Trophoblast cell (in vitro differentiated cells and primary cell): ENCODE measurements around the gene BATF3.

Source experiments
- DNase-seq, 2 donors: peaks; one replicate each; pipeline ENCODE4 v3.0.0-alpha.2; 2016
- H2AFZ ChIP-seq: 2 replicates; pipeline ENCODE4 v1.6.1; 2013; ENCODE audit warnings: low read length, moderate library complexity, mild to moderate bottlenecking; ENCODE audit not compliant: insufficient read depth, poor library complexity
- H2AK5ac ChIP-seq: 2 replicates; pipeline ENCODE4 v1.6.1; 2013; ENCODE audit warnings: mild to moderate bottlenecking, low read length
- H2BK120ac ChIP-seq: 2 replicates; pipeline ENCODE4 v1.6.1; 2013; ENCODE audit warnings: low read length, mild to moderate bottlenecking, moderate library complexity; ENCODE audit not compliant: insufficient read depth, poor library complexity
- H2BK12ac ChIP-seq: 2 replicates; pipeline ENCODE4 v1.6.1; 2013; ENCODE audit warnings: mild to moderate bottlenecking, low read length, moderate library complexity
- H2BK5ac ChIP-seq: 2 replicates; pipeline ENCODE4 v1.6.1; 2013; ENCODE audit warnings: low read length, low read depth, moderate library complexity, mild to moderate bottlenecking; ENCODE audit not compliant: poor library complexity
- H3K14ac ChIP-seq: 2 replicates; pipeline ENCODE4 v1.6.1; 2013; ENCODE audit warnings: mild to moderate bottlenecking, low read length
- H3K18ac ChIP-seq: 2 replicates; pipeline ENCODE4 v1.6.1; 2013; ENCODE audit warnings: mild to moderate bottlenecking, low read length
- H3K23ac ChIP-seq: 2 replicates; pipeline ENCODE4 v1.6.1; 2013; ENCODE audit warnings: low read length
- H3K27ac ChIP-seq: 2 replicates; pipeline ENCODE4 v1.5.1; 2013; ENCODE audit warnings: low read depth, mild to moderate bottlenecking, inconsistent platforms, low read length, moderate library complexity
- H3K27me3 ChIP-seq: 2 replicates; pipeline ENCODE4 v1.6.1; 2013; ENCODE audit warnings: inconsistent platforms, mild to moderate bottlenecking, low read length, moderate library complexity; ENCODE audit not compliant: insufficient read depth
- H3K36me3 ChIP-seq, 2 experiments: 1 replicate in 1 of 2; 2 replicates in 1 of 2; pipeline ENCODE4 v1.6.1; 2013; ENCODE audit warnings: low read length in 2 of 2, mild to moderate bottlenecking in 2 of 2, moderate library complexity in 1 of 2; ENCODE audit not compliant: insufficient read depth in 2 of 2, control insufficient read depth in 1 of 2
- H3K4ac ChIP-seq: 2 replicates; pipeline ENCODE4 v1.6.1; 2013; ENCODE audit warnings: low read depth, mild to moderate bottlenecking, low read length, moderate library complexity
- H3K4me1 ChIP-seq, 2 experiments: 1 replicate in 1 of 2; 2 replicates in 1 of 2; pipeline ENCODE4 v1.6.1; 2013; ENCODE audit warnings: low read length in 2 of 2, mild to moderate bottlenecking in 2 of 2, moderate library complexity in 1 of 2; ENCODE audit not compliant: insufficient read depth in 2 of 2, control insufficient read depth in 1 of 2
- H3K4me2 ChIP-seq: 2 replicates; pipeline ENCODE4 v1.6.1; 2013; ENCODE audit warnings: inconsistent platforms, mild to moderate bottlenecking, low read length, moderate library complexity
- H3K4me3 ChIP-seq: 2 replicates; pipeline ENCODE4 v1.5.1; 2013; ENCODE audit warnings: mild to moderate bottlenecking, low read depth, low read length, inconsistent platforms
- H3K79me1 ChIP-seq: one replicate; pipeline ENCODE4 v1.6.1; 2013; ENCODE audit warnings: low read length
- H3K79me2 ChIP-seq: 2 replicates; pipeline ENCODE4 v1.6.1; 2013; ENCODE audit warnings: low read length, mild to moderate bottlenecking; ENCODE audit not compliant: control insufficient read depth, insufficient read depth, poor library complexity
- H3K9ac ChIP-seq: 2 replicates; pipeline ENCODE4 v1.6.1; 2013; ENCODE audit warnings: mild to moderate bottlenecking, low read length
- H3K9me3 ChIP-seq: 2 replicates; pipeline ENCODE4 v1.6.1; 2013; ENCODE audit warnings: low read depth, mild to moderate bottlenecking, control low read depth, inconsistent platforms, low read length; ENCODE audit not compliant: insufficient read depth
- H4K12ac ChIP-seq: 2 replicates; pipeline ENCODE4 v1.6.1; 2013; ENCODE audit warnings: low read depth, mild to moderate bottlenecking, low read length, moderate library complexity
- H4K8ac ChIP-seq: 2 replicates; pipeline ENCODE4 v1.6.1; 2013; ENCODE audit warnings: low read depth, mild to moderate bottlenecking, low read length, moderate library complexity
- H4K91ac ChIP-seq: one replicate; pipeline ENCODE4 v1.6.1; 2013; ENCODE audit warnings: low read depth, mild to moderate bottlenecking, low read length, moderate library complexity
- WGBS: extraction: QIAGEN DNeasy Blood & Tissue Kit; methylation state at CpG from one replicate; pipeline ENCODE4 v1.1.7; 2013; ENCODE audit warnings: missing lambda C conversion rate; ENCODE audit not compliant: insufficient read length, insufficient coverage; ENCODE audit errors: extremely low coverage; 5-methylcytosine and 5-hydroxymethylcytosine counted together

BATF3 gene

GRCh38 chr1:212677136-212677535 lies 22.5 kb downstream of the BATF3 start:
- Histone ChIP-seq H2AFZ (no peak overlapping the region), H4K12ac (no peak overlapping the region), H3K9me3 (no peaks in the 10 kb centered on the region), H3K36me3 (no peaks in the 10 kb centered on the region), H3K9ac (no peak overlapping the region), H3K4ac (no peak overlapping the region), H2BK120ac (no peak overlapping the region), H4K91ac (no peak overlapping the region), H3K79me1 (no peaks in the 10 kb centered on the region), H3K14ac (no peak overlapping the region), H3K4me2 (no peak overlapping the region), H2BK12ac (no peak overlapping the region), H2BK5ac (no peak overlapping the region), H3K18ac (no peak overlapping the region), H2AK5ac (no peak overlapping the region), H3K4me3 (no peak overlapping the region), H3K23ac (no peak overlapping the region), H3K4me1 (no peaks in the 10 kb centered on the region), H3K27ac (no peak overlapping the region), H4K8ac (no peak overlapping the region), H3K79me2 (no peaks in the 10 kb centered on the region), H3K27me3 (no peaks in the 10 kb centered on the region)
- WGBS: no CpG with 5 or more reads among the region's 4 CpGs
- no peak for DNase-seq

GRCh38 chr1:212675675-212676074 lies 24.0 kb downstream of the BATF3 start:
- no peak overlapping the region for H3K9ac ChIP-seq
- H3K18ac ChIP-seq: no peak overlapping the region
- H3K4me3 ChIP-seq: no peak overlapping the region
- no peak overlapping the region for H2BK12ac ChIP-seq
- no CpG with 5 or more reads among the region's 3 CpGs for WGBS
- no peak overlapping the region for H2AFZ ChIP-seq
- H3K4ac ChIP-seq: no peak overlapping the region
- no peak overlapping the region for H3K14ac ChIP-seq
- H4K12ac ChIP-seq: no peak overlapping the region
- no peak overlapping the region for H4K91ac ChIP-seq
- H3K79me2 ChIP-seq: no peaks in the 10 kb centered on the region
- H3K4me2 ChIP-seq: no peak overlapping the region
- no peak overlapping the region for H2AK5ac ChIP-seq
- H3K4me1 ChIP-seq: peaks cover 0 to 8% of the 10 kb centered on the region in 2 experiments
- no peak overlapping the region for H3K27ac ChIP-seq
- DNase-seq: no peak
- H3K27me3 ChIP-seq: no peaks in the 10 kb centered on the region
- H3K79me1 ChIP-seq: peaks cover 2% of the 10 kb centered on the region
- H2BK120ac ChIP-seq: no peak overlapping the region
- no peak overlapping the region for H2BK5ac ChIP-seq
- no peaks in the 10 kb centered on the region for H3K9me3 ChIP-seq
- no peak overlapping the region for H3K23ac ChIP-seq
- H4K8ac ChIP-seq: no peak overlapping the region
- no peaks in the 10 kb centered on the region for H3K36me3 ChIP-seq

GRCh38 chr1:212674872-212675271 lies 24.8 kb downstream of the BATF3 start:
- H3K79me1 ChIP-seq: peaks cover 2% of the 10 kb centered on the region
- no peak overlapping the region for H4K12ac ChIP-seq
- no peak for DNase-seq
- no peak overlapping the region for H2AFZ ChIP-seq
- no peak overlapping the region for H4K8ac ChIP-seq
- H3K23ac ChIP-seq: no peak overlapping the region
- H2AK5ac ChIP-seq: no peak overlapping the region
- no peaks in the 10 kb centered on the region for H3K79me2 ChIP-seq
- no peak overlapping the region for H3K4me2 ChIP-seq
- H3K9ac ChIP-seq: no peak overlapping the region
- no CpG with 5 or more reads among the region's 3 CpGs for WGBS
- no peak overlapping the region for H2BK5ac ChIP-seq
- no peaks in the 10 kb centered on the region for H3K27me3 ChIP-seq
- H3K4me3 ChIP-seq: no peak overlapping the region
- no peak overlapping the region for H3K14ac ChIP-seq
- no peak overlapping the region for H2BK12ac ChIP-seq
- no peaks in the 10 kb centered on the region for H3K9me3 ChIP-seq
- H4K91ac ChIP-seq: no peak overlapping the region
- no peaks in the 10 kb centered on the region for H3K36me3 ChIP-seq
- H2BK120ac ChIP-seq: no peak overlapping the region
- no peak overlapping the region for H3K27ac ChIP-seq
- H3K18ac ChIP-seq: no peak overlapping the region
- H3K4me1 ChIP-seq: peaks cover 0 to 8% of the 10 kb centered on the region in 2 experiments
- H3K4ac ChIP-seq: no peak overlapping the region

- WGBS: no CpG with 5 or more reads among the region's 12 CpGs
- no peaks in the 10 kb centered on the region for H3K36me3 ChIP-seq
- H3K4me1 ChIP-seq: peaks cover 5 to 16% of the 10 kb centered on the region in 2 experiments
Measured at GRCh38 chr1:212671342-212672031, 28.2 kb downstream of the BATF3 start.

More at GRCh38 chr1:212671342-212672031, 28.2 kb downstream of the BATF3 start:
- no peak overlapping the region for H3K27ac ChIP-seq
- no peaks in the 10 kb centered on the region for H3K9me3 ChIP-seq
- no peak overlapping the region for H2BK12ac ChIP-seq
- no peaks in the 10 kb centered on the region for H3K27me3 ChIP-seq
- H3K14ac ChIP-seq: no peak overlapping the region
- H3K79me2 ChIP-seq: no peaks in the 10 kb centered on the region
- no peak overlapping the region for H2AK5ac ChIP-seq
- H4K12ac ChIP-seq: no peak overlapping the region
- no peak overlapping the region for H3K18ac ChIP-seq
- H2AFZ ChIP-seq: no peak overlapping the region
- H3K79me1 ChIP-seq: peaks cover 4% of the 10 kb centered on the region
- DNase-seq: peak; percentile 91 to 96
- peak overlapping the region; percentile 22 for H3K4me2 ChIP-seq
- H2BK120ac ChIP-seq: no peak overlapping the region
- no peak overlapping the region for H4K8ac ChIP-seq
- H2BK5ac ChIP-seq: no peak overlapping the region
- H3K23ac ChIP-seq: no peak overlapping the region
- H3K4me3 ChIP-seq: no peak overlapping the region
- no peak overlapping the region for H3K4ac ChIP-seq
- no peak overlapping the region for H3K9ac ChIP-seq
- no peak overlapping the region for H4K91ac ChIP-seq
